Fibroblast of lung (primary cell): ENCODE data around the gene MRAS. TPM values are rescaled to one million over a fixed set of nuclear protein-coding genes. Genes with fewer than 3 reads are reported as not detected.

ENCODE experiments used
- DNase-seq, 2 donors: peaks; one replicate each; pipeline versions ENCODE4 v3.0.0 to v3.0.0-alpha.2; 2010; ENCODE audit warnings: low read depth in 2 of 2
- H2AFZ ChIP-seq: 2 replicates; pipeline ENCODE4 v1.5.1; 2012; ENCODE audit warnings: low read length, control low read depth, inconsistent platforms
- H3K27ac ChIP-seq: 2 replicates; pipeline ENCODE4 v1.5.1; 2011; ENCODE audit warnings: low read length, control low read depth; ENCODE audit not compliant: insufficient read depth
- H3K27me3 ChIP-seq: 2 replicates; pipeline ENCODE4 v1.5.1; 2011; ENCODE audit warnings: mild to moderate bottlenecking, low read length; ENCODE audit not compliant: control insufficient read depth, insufficient read depth
- H3K36me3 ChIP-seq: 2 replicates; pipeline ENCODE4 v1.5.1; 2011; ENCODE audit warnings: low read length; ENCODE audit not compliant: control insufficient read depth, insufficient read depth
- H3K4me1 ChIP-seq: 2 replicates; pipeline ENCODE4 v1.5.1; 2011; ENCODE audit warnings: low read length; ENCODE audit not compliant: control insufficient read depth, insufficient read depth; ENCODE audit errors: extremely low read depth
- H3K4me2 ChIP-seq: 2 replicates; pipeline ENCODE4 v1.5.1; 2011; ENCODE audit warnings: low read length, control low read depth; ENCODE audit not compliant: insufficient read depth; ENCODE audit errors: extremely low read depth
- H3K4me3 ChIP-seq, 4 experiments: fragments of 200-600 bp in 1 of 4; sonication (generic) in 1 of 4; replicated peaks in 1 of 4; 2 replicates each; pipeline ENCODE4 v1.5.1; 2011 to 2016; ENCODE audit warnings: low read length in 4 of 4, low read depth in 3 of 4, mild to moderate bottlenecking in 3 of 4, control low read depth in 2 of 4, inconsistent platforms in 1 of 4, mixed read lengths in 1 of 4; ENCODE audit not compliant: insufficient read depth in 1 of 4; ENCODE audit errors: control extremely low read depth in 1 of 4
- H3K79me2 ChIP-seq: 2 replicates; pipeline ENCODE4 v1.5.1; 2012; ENCODE audit warnings: mild to moderate bottlenecking, low read length, inconsistent platforms; ENCODE audit not compliant: control insufficient read depth, insufficient read depth
- H3K9ac ChIP-seq: 2 replicates; pipeline ENCODE4 v1.5.1; 2011; ENCODE audit warnings: mild to moderate bottlenecking, low read length, control low read depth; ENCODE audit not compliant: insufficient read depth
- H3K9me3 ChIP-seq: 2 replicates; pipeline ENCODE4 v1.5.1; 2012; ENCODE audit warnings: low read depth, low read length; ENCODE audit not compliant: control insufficient read depth, insufficient read depth
- H4K20me1 ChIP-seq: 2 replicates; pipeline ENCODE4 v1.5.1; 2011; ENCODE audit warnings: low read length; ENCODE audit not compliant: control insufficient read depth, insufficient read depth; ENCODE audit errors: extremely low read depth
- EZH2 ChIP-seq: IDR thresholded peaks from 2 replicates; pipeline ENCODE4 v1.5.1; 2012; ENCODE audit warnings: low read length, control low read depth, mild to moderate bottlenecking; ENCODE audit errors: missing control alignments
- polyA plus RNA-seq, 2 donors: library from polyadenylated mRNA; depleted of rRNA in 1 of 2; stranded (reverse) in 1 of 2; unstranded in 1 of 2; fragments of >200 nt; gene quantifications; 2 replicates each; pipeline ENCODE4 v1.2.1, GENCODE V29; 2011 to 2012; ENCODE audit warnings: missing spikeins in 1 of 2
- total RNA-seq: library from RNA; depleted of rRNA; stranded (reverse); fragments of >200 nt; gene quantifications from 2 replicates; pipeline ENCODE4 v1.2.1, GENCODE V29; 2014
- TF ChIP-seq, protein P1 (sequence below), 2 donors: IDR thresholded peaks in 1 of 2; conservative IDR thresholded peaks in 1 of 2; 1 replicate in 1 of 2; 2 replicates in 1 of 2; pipeline ENCODE4 v1.5.1; 2011 to 2012; ENCODE audit warnings: low read length in 2 of 2, control low read depth in 1 of 2, inconsistent platforms in 1 of 2, low read depth in 1 of 2, mild to moderate bottlenecking in 1 of 2

MRAS gene
- total and polyA plus RNA-seq, 2 donors (not counting 1 experiment from before 2014, with no cell fraction given) = 35.3 to 73.0 TPM

DNA sequence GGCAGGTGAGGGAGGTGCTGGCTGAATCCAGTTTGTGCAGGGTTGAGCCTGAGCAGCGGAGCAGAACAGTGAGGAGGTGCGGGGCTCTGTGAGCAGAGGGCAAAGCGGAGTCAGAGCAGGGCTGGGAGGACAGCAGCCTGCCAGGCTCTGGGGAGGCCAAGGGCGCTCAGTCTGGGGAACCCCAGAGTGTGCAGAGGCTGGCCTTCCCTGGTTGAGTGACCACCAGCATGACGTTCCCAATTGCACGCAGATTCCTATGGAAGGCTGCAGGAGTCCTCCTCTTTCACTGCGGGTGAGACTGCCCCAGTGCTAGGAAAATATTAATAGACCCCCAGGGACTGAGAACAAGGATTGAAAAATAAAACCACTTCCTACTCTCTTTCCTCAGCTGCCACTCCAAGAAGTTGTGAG is 13.2 kb downstream of the MRAS start:
- no peak for DNase-seq
- Histone ChIP-seq H3K4me1 (no peaks in the 10 kb centered on the region), H3K79me2 (no peaks in the 10 kb centered on the region), H3K36me3 (no peaks in the 10 kb centered on the region), H3K9ac (no peak overlapping the region), H3K27ac (no peak overlapping the region), H3K4me2 (no peak overlapping the region), H3K4me3 (no peak overlapping the region), H3K9me3 (no peaks in the 10 kb centered on the region), H3K27me3 (no peaks in the 10 kb centered on the region), H2AFZ (no peak overlapping the region), H4K20me1 (peaks cover 1% of the 10 kb centered on the region)
- TF ChIP-seq, protein P1, sequence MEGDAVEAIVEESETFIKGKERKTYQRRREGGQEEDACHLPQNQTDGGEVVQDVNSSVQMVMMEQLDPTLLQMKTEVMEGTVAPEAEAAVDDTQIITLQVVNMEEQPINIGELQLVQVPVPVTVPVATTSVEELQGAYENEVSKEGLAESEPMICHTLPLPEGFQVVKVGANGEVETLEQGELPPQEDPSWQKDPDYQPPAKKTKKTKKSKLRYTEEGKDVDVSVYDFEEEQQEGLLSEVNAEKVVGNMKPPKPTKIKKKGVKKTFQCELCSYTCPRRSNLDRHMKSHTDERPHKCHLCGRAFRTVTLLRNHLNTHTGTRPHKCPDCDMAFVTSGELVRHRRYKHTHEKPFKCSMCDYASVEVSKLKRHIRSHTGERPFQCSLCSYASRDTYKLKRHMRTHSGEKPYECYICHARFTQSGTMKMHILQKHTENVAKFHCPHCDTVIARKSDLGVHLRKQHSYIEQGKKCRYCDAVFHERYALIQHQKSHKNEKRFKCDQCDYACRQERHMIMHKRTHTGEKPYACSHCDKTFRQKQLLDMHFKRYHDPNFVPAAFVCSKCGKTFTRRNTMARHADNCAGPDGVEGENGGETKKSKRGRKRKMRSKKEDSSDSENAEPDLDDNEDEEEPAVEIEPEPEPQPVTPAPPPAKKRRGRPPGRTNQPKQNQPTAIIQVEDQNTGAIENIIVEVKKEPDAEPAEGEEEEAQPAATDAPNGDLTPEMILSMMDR (conservative IDR thresholded peaks at IDR 0.05 in 1 of 2, IDR thresholded peaks at IDR 0.05 in 1 of 2; ENCODE audit: low read depth in 1 of 2, low read length in 2 of 2) = no peak
- no peak for TF ChIP-seq EZH2

DNA sequence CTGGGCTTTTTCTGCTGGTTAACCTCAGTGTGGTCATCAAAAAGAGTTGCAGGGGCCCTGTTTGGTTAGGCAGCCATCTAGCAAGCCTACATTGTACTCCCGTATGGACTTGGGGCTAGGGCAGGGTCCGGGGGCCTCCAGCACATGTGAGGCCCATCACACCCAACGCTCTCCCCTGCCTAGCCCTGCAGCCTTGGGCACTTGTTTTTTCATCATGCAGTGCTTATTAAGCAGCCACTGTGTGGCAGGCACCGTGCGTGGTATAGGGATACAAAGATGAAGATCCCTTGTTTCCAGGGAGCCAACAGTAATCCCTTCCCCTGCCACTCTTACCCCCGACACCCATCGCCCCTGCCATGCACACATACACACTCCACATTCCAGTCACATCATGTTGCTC is 14.2 kb downstream of the MRAS start:
- Histone ChIP-seq H3K27me3 (no peaks in the 10 kb centered on the region), H3K9me3 (no peaks in the 10 kb centered on the region), H3K4me3 (no peak overlapping the region), H2AFZ (no peak overlapping the region), H3K79me2 (no peaks in the 10 kb centered on the region), H3K4me2 (no peak overlapping the region), H4K20me1 (peaks cover 1% of the 10 kb centered on the region), H3K4me1 (no peaks in the 10 kb centered on the region), H3K36me3 (no peaks in the 10 kb centered on the region), H3K9ac (no peak overlapping the region), H3K27ac (no peak overlapping the region)
- TF ChIP-seq, protein P1 (conservative IDR thresholded peaks at IDR 0.05 in 1 of 2, IDR thresholded peaks at IDR 0.05 in 1 of 2; ENCODE audit: low read depth in 1 of 2, low read length in 2 of 2) = no peak
- TF ChIP-seq EZH2 = no peak
- no peak for DNase-seq

GRCh38 chr3:138363322-138363721 is 14.9 kb downstream of the MRAS start:
- Histone ChIP-seq H3K9ac (no peak overlapping the region), H3K36me3 (no peaks in the 10 kb centered on the region), H3K27me3 (no peaks in the 10 kb centered on the region), H3K9me3 (no peaks in the 10 kb centered on the region), H4K20me1 (peaks cover 1% of the 10 kb centered on the region), H3K79me2 (no peaks in the 10 kb centered on the region), H3K27ac (no peak overlapping the region), H3K4me2 (no peak overlapping the region), H3K4me3 (no peak overlapping the region), H2AFZ (no peak overlapping the region), H3K4me1 (no peaks in the 10 kb centered on the region)
- TF ChIP-seq EZH2 = no peak
- TF ChIP-seq, protein P1 (conservative IDR thresholded peaks at IDR 0.05 in 1 of 2, IDR thresholded peaks at IDR 0.05 in 1 of 2; ENCODE audit: low read depth in 1 of 2, low read length in 2 of 2) = no peak
- DNase-seq = no peak
